Measurements from ENCODE around the gene SLC6A6.

- TF ChIP-seq EZH2 (IDR thresholded peaks at IDR 0.05; ENCODE audit: insufficient read depth, poor library complexity, severe bottlenecking), result no peak
- no peak for TF ChIP-seq EZH2phosphoT487 (IDR thresholded peaks at IDR 0.05; ENCODE audit: insufficient read depth, low read depth)
Measured at GRCh38 chr3:14433106-14433505, 30.7 kb downstream of the SLC6A6 start.
